Endothelial cell of umbilical vein (primary cell): ENCODE measurements around the gene CHD6. TPM values are rescaled to one million over a fixed set of nuclear protein-coding genes. Genes with fewer than 3 reads are reported as not detected.

Source experiments
- BruUV-seq: library from RNA; stranded (reverse); fragments of 400-500 nt; replicated peaks from 2 replicates; lab custom pipeline; 2021; lab: Mats Ljungman, UMichigan
- CTCF ChIA-PET: fragments of 300-600, 350-600 bp; sonication (Branson Sonifier 250); formaldehyde crosslinking; loops from one replicate; lab custom pipeline; 2021; ENCODE audit warnings: antibody characterized with exemption, inconsistent platforms; lab: Charles Lee
- POLR2A ChIA-PET: fragments of 300-600, 350-600 bp; sonication (Branson Sonifier 250); formaldehyde crosslinking; loops from one replicate; lab custom pipeline; 2021; ENCODE audit warnings: antibody characterized with exemption, inconsistent platforms; lab: Charles Lee
- DNase-seq: peaks from one replicate; pipeline ENCODE4 v3.0.0-alpha.2; 2011; ENCODE audit warnings: low read depth, low spot score
- FAIRE-seq: peaks from 2 replicates; lab custom pipeline; 2011; peaks lifted over from hg19 to GRCh38; lab: Jason Lieb, UNC
- H2AFZ ChIP-seq: 2 replicates; pipeline ENCODE4 v1.6.0; 2012; ENCODE audit warnings: low read depth, low read length, control low read depth, inconsistent platforms
- H3K27ac ChIP-seq: 2 replicates; pipeline ENCODE4 v1.5.1; 2011; ENCODE audit warnings: low read depth, mild to moderate bottlenecking, control low read depth, low read length, moderate library complexity; ENCODE audit not compliant: insufficient read depth
- H3K27me3 ChIP-seq, 2 experiments: 2 replicates each; pipeline versions ENCODE4 v1.6.0 to v1.6.1; 2011; ENCODE audit warnings: low read length in 2 of 2, mixed read lengths in 1 of 2; ENCODE audit not compliant: control insufficient read depth in 2 of 2, insufficient read depth in 2 of 2
- H3K36me3 ChIP-seq, 2 experiments: 2 replicates in 1 of 2; 3 replicates in 1 of 2; pipeline ENCODE4 v1.5.1; 2011; ENCODE audit warnings: low read length in 2 of 2, mild to moderate bottlenecking in 1 of 2, moderate library complexity in 1 of 2; ENCODE audit not compliant: control insufficient read depth in 2 of 2, insufficient read depth in 2 of 2; ENCODE audit errors: extremely low read depth in 1 of 2
- H3K4me1 ChIP-seq: 3 replicates; pipeline ENCODE4 v1.5.1; 2011; ENCODE audit warnings: mild to moderate bottlenecking, low read length; ENCODE audit not compliant: control insufficient read depth, insufficient read depth; ENCODE audit errors: extremely low read depth
- H3K4me2 ChIP-seq: 2 replicates; pipeline ENCODE4 v1.6.1; 2011; ENCODE audit warnings: low read length, control low read depth, mixed read lengths; ENCODE audit not compliant: insufficient read depth
- H3K4me3 ChIP-seq, 3 experiments: fragments of 200-600 bp in 1 of 3; sonication (generic), shearing (Covaris generic) in 1 of 3; replicated peaks in 1 of 3; 2 replicates each; pipeline ENCODE4 v1.5.1; 2011 to 2016; ENCODE audit warnings: control low read depth in 3 of 3, low read length in 3 of 3, mild to moderate bottlenecking in 2 of 3, inconsistent platforms in 1 of 3, low read depth in 1 of 3, moderate library complexity in 1 of 3; ENCODE audit not compliant: insufficient read depth in 1 of 3
- H3K79me2 ChIP-seq: 2 replicates; pipeline ENCODE4 v1.6.0; 2012; ENCODE audit warnings: low read length, inconsistent platforms; ENCODE audit not compliant: control insufficient read depth, insufficient read depth
- H3K9ac ChIP-seq: replicated peaks from 2 replicates; pipeline ENCODE3; 2011; ENCODE audit warnings: low read length, control low read depth; ENCODE audit not compliant: insufficient read depth; ENCODE audit errors: extremely low read depth
- H3K9me1 ChIP-seq: replicated peaks from 3 replicates; pipeline ENCODE4 v1.6.0; 2011; ENCODE audit warnings: mild to moderate bottlenecking, low read length; ENCODE audit not compliant: control insufficient read depth, insufficient read depth; ENCODE audit errors: extremely low read depth
- H3K9me3 ChIP-seq: replicated peaks from 2 replicates; pipeline ENCODE4 v1.5.1; 2012; ENCODE audit warnings: low read length, inconsistent platforms; ENCODE audit not compliant: control insufficient read depth, insufficient read depth
- H4K20me1 ChIP-seq: replicated peaks from 2 replicates; pipeline ENCODE3; 2011; ENCODE audit warnings: mild to moderate bottlenecking, low read length; ENCODE audit not compliant: control insufficient read depth, insufficient read depth; ENCODE audit errors: extremely low read depth
- CTCF ChIP-seq, 2 donors: IDR thresholded peaks; 1 replicate in 1 of 2; 2 replicates in 1 of 2; pipeline ENCODE4 v1.5.1; 2011; ENCODE audit warnings: low read length in 2 of 2, mild to moderate bottlenecking in 2 of 2, moderate library complexity in 2 of 2, control low read depth in 1 of 2, inconsistent platforms in 1 of 2, low read depth in 1 of 2; ENCODE audit not compliant: insufficient read depth in 1 of 2; ENCODE audit errors: extremely low read depth in 1 of 2
- EZH2 ChIP-seq: IDR thresholded peaks from 2 replicates; pipeline ENCODE4 v1.6.1; 2012; ENCODE audit warnings: borderline replicate concordance, low read depth, mild to moderate bottlenecking, moderate library complexity, low read length, inconsistent platforms; ENCODE audit not compliant: severe bottlenecking
- FOS ChIP-seq: IDR thresholded peaks from 2 replicates; pipeline ENCODE4 v1.6.1; 2011; ENCODE audit warnings: mild to moderate bottlenecking, low read length, moderate library complexity, borderline replicate concordance; ENCODE audit not compliant: insufficient read depth
- GATA2 ChIP-seq: IDR thresholded peaks from 2 replicates; pipeline ENCODE4 v1.7.0; 2011; ENCODE audit warnings: low read depth, mild to moderate bottlenecking, moderate library complexity, mixed read lengths, low read length; ENCODE audit not compliant: insufficient read length, insufficient read depth
- JUN ChIP-seq: IDR thresholded peaks from 2 replicates; pipeline ENCODE4 v1.6.1; 2011; ENCODE audit warnings: borderline replicate concordance, low read depth; ENCODE audit not compliant: insufficient read length, insufficient read depth
- MAX ChIP-seq: IDR thresholded peaks from 2 replicates; pipeline ENCODE4 v1.6.1; 2011; ENCODE audit not compliant: insufficient read depth, insufficient read length
- MYC ChIP-seq: IDR thresholded peaks from one replicate; pipeline ENCODE4 v1.6.1; 2011; ENCODE audit warnings: mild to moderate bottlenecking, low read depth, low read length
- POLR2A ChIP-seq: IDR thresholded peaks from 2 replicates; pipeline ENCODE4 v1.6.1; 2012; ENCODE audit warnings: low read depth, mild to moderate bottlenecking, control low read depth, low read length
- POLR2AphosphoS5 ChIP-seq: IDR thresholded peaks from 2 replicates; pipeline ENCODE4 v1.6.1; 2012; ENCODE audit warnings: low read depth, mild to moderate bottlenecking, control low read depth, low read length, moderate library complexity; ENCODE audit not compliant: insufficient read depth
- dilution Hi-C: fragments of 300-500 bp; cut with MboI; formaldehyde crosslinking; loops from one replicate; pipeline ENCODE4 v1.15.0; 2019; ENCODE audit warnings: low sequenced_read_pairs; ENCODE audit not compliant: extremely low pct_ligation_motif_present
- intact Hi-C: fragments of 100-400 bp; cut with micrococcal nuclease; formaldehyde crosslinking; loops from one replicate; pipeline ENCODE4 v1.10.0; 2022
- polyA plus RNA-seq, 4 experiments: library from polyadenylated mRNA; depleted of rRNA in 3 of 4; stranded (reverse) in 3 of 4; unstranded in 1 of 4; fragments of >200 nt; gene quantifications; 2 replicates each; pipeline versions ENCODE4 v1.2.1 to v1.2.3, GENCODE V29; 2011 to 2012; ENCODE audit warnings: missing spikeins in 1 of 4
- total RNA-seq: library from RNA; stranded (reverse); gene quantifications from 2 replicates; pipeline ENCODE4 v1.2.3, GENCODE V29; 2021

The CHD6 gene
- total and polyA plus RNA-seq, 2 donors (not counting 3 experiments of a cell fraction or from before 2014, with no cell fraction given): 7.2 to 33.7 TPM

- Histone ChIP-seq H3K27me3 (no peaks in the 10 kb centered on the region), H3K9me1 (no peaks in the 10 kb centered on the region), H3K9me3 (no peaks in the 10 kb centered on the region), H4K20me1 (peaks cover 3% of the 10 kb centered on the region), H3K27ac (no peak overlapping the region), H3K4me1 (no peaks in the 10 kb centered on the region), H2AFZ (no peak overlapping the region), H3K36me3 (no peaks in the 10 kb centered on the region), H3K4me3 (no peak overlapping the region), H3K79me2 (no peaks in the 10 kb centered on the region), H3K9ac (no peak overlapping the region), H3K4me2 (no peak overlapping the region)
- dilution Hi-C loops (no loop called here), intact Hi-C loops (no loop called here)
- FAIRE-seq (no peak), DNase-seq (no peak)
- POLR2A ChIA-PET: no interaction called here
- no TSS peak for BruUV-seq
- CTCF ChIA-PET: interaction anchor here (0.5 to 1.5 kb wide), 2 partner anchors 13 to 107 kb away, joined by 4 read pairs; no protein-coding TSS in a partner anchor
- TF ChIP-seq JUN (no peak), GATA2 (no peak), EZH2 (no peak), POLR2AphosphoS5 (no peak), CTCF (IDR thresholded peaks at IDR 0.05; ENCODE audit: extremely low read depth in 1 of 2, insufficient read depth in 1 of 2, low read depth in 1 of 2, low read length in 2 of 2) (no peak), MAX (no peak), FOS (no peak), POLR2A (no peak), MYC (no peak)
These were observed 79.2 kb downstream of the CHD6 start for GRCh38 chr20:41538810-41539596.
